ENCODE measurements around the gene TDRD12.
"Not testable (repeated sequence)": the region's sequence is repeated elsewhere in the genome, so short reads cannot be mapped to it uniquely, and the experiment has no call there.

The TDRD12 gene

GRCh38 chr19:32702010-32702409 lies 17.6 kb upstream of the TDRD12 start:
- peaks cover 23% of the 10 kb centered on the region; the same call in 1 of the 2 replicates for H3K36me3 ChIP-seq (ENCODE audit: insufficient read depth)

GRCh38 chr19:32704006-32704405 lies 15.6 kb upstream of the TDRD12 start:
- peaks cover 92% of the 10 kb centered on the region for H3K79me2 ChIP-seq (ENCODE audit: insufficient read depth, low read depth)
- H3K27ac ChIP-seq; H3K4me2 ChIP-seq; H2AFZ ChIP-seq (ENCODE audit: low read depth); H4K20me1 ChIP-seq (ENCODE audit: insufficient read depth); H3K4me3 ChIP-seq (IDR thresholded peaks at IDR 0.05; ENCODE audit: insufficient read depth, low read depth, low read length); H3K9ac ChIP-seq; H3K27me3 ChIP-seq (ENCODE audit: insufficient read depth, low read depth); H3K4me1 ChIP-seq (ENCODE audit: low read depth, poor library complexity, severe bottlenecking): not testable (repeated sequence)
- peaks cover 23% of the 10 kb centered on the region; the same call in 1 of the 2 replicates for H3K36me3 ChIP-seq (ENCODE audit: insufficient read depth)

More at GRCh38 chr19:32702010-32702409, 17.6 kb upstream of the TDRD12 start:
- H3K4me2 ChIP-seq, result no peak overlapping the region
- no peaks in the 10 kb centered on the region for H3K27me3 ChIP-seq (ENCODE audit: insufficient read depth, low read depth)
- H3K27ac ChIP-seq, result no peak overlapping the region
- H3K4me3 ChIP-seq (IDR thresholded peaks at IDR 0.05; ENCODE audit: insufficient read depth, low read depth, low read length), result no peak overlapping the region
- H2AFZ ChIP-seq (ENCODE audit: low read depth), result no peak overlapping the region
- H3K79me2 ChIP-seq (ENCODE audit: insufficient read depth, low read depth), result peaks cover 100% of the 10 kb centered on the region
- peaks cover 2% of the 10 kb centered on the region for H3K4me1 ChIP-seq (ENCODE audit: low read depth, poor library complexity, severe bottlenecking)
- peaks cover 7% of the 10 kb centered on the region; the same call in 1 of the 2 replicates for H4K20me1 ChIP-seq (ENCODE audit: insufficient read depth)
- H3K9ac ChIP-seq, result no peak overlapping the region
- TF ChIP-seq CTCF (conservative IDR thresholded peaks at IDR 0.05; ENCODE audit: low read depth, low read length), result no peak

- H3K79me2 ChIP-seq (ENCODE audit: insufficient read depth, low read depth), result peaks cover 50% of the 10 kb centered on the region; the same call in 1 of the 2 replicates
These were observed 11.1 kb upstream of the TDRD12 start for GRCh38 chr19:32708457-32708856.

GRCh38 chr19:32709032-32709431 lies 10.5 kb upstream of the TDRD12 start:
- H3K4me1 ChIP-seq (ENCODE audit: low read depth, poor library complexity, severe bottlenecking), result no peaks in the 10 kb centered on the region
- no peak overlapping the region for H3K9ac ChIP-seq
- no peak for TF ChIP-seq CTCF (conservative IDR thresholded peaks at IDR 0.05; ENCODE audit: low read depth, low read length)
- H3K79me2 ChIP-seq (ENCODE audit: insufficient read depth, low read depth), result peaks cover 45% of the 10 kb centered on the region; the same call in 1 of the 2 replicates
- H3K4me2 ChIP-seq, result no peak overlapping the region
- H4K20me1 ChIP-seq (ENCODE audit: insufficient read depth), result no peaks in the 10 kb centered on the region; the same call in 1 of the 2 replicates
- H3K4me3 ChIP-seq (IDR thresholded peaks at IDR 0.05; ENCODE audit: insufficient read depth, low read depth, low read length), result no peak overlapping the region
- H3K27me3 ChIP-seq (ENCODE audit: insufficient read depth, low read depth), result no peaks in the 10 kb centered on the region
- H3K27ac ChIP-seq, result no peak overlapping the region
- H2AFZ ChIP-seq (ENCODE audit: low read depth), result no peak overlapping the region
- peaks cover 16% of the 10 kb centered on the region; the same call in 1 of the 2 replicates for H3K36me3 ChIP-seq (ENCODE audit: insufficient read depth)

More at GRCh38 chr19:32708457-32708856, 11.1 kb upstream of the TDRD12 start:
- H3K4me3 ChIP-seq (IDR thresholded peaks at IDR 0.05; ENCODE audit: insufficient read depth, low read depth, low read length), result no peak overlapping the region
- H2AFZ ChIP-seq (ENCODE audit: low read depth), result no peak overlapping the region
- no peaks in the 10 kb centered on the region for H3K4me1 ChIP-seq (ENCODE audit: low read depth, poor library complexity, severe bottlenecking)
- no peak for TF ChIP-seq CTCF (conservative IDR thresholded peaks at IDR 0.05; ENCODE audit: low read depth, low read length)
- H3K36me3 ChIP-seq (ENCODE audit: insufficient read depth), result peaks cover 16% of the 10 kb centered on the region; the same call in 1 of the 2 replicates
- H3K27ac ChIP-seq, result no peak overlapping the region
- H3K27me3 ChIP-seq (ENCODE audit: insufficient read depth, low read depth), result no peaks in the 10 kb centered on the region
- H4K20me1 ChIP-seq (ENCODE audit: insufficient read depth), result no peaks in the 10 kb centered on the region; the same call in 1 of the 2 replicates
- H3K9ac ChIP-seq, result no peak overlapping the region
- no peak overlapping the region for H3K4me2 ChIP-seq

- Histone ChIP-seq H3K4me3 (IDR thresholded peaks at IDR 0.05; ENCODE audit: insufficient read depth, low read depth, low read length) (no peak overlapping the region), H3K36me3 (ENCODE audit: insufficient read depth) (peaks cover 14% of the 10 kb centered on the region; the same call in 1 of the 2 replicates), H2AFZ (ENCODE audit: low read depth) (no peak overlapping the region), H3K27ac (no peak overlapping the region), H3K27me3 (ENCODE audit: insufficient read depth, low read depth) (no peaks in the 10 kb centered on the region), H3K4me2 (no peak overlapping the region), H4K20me1 (ENCODE audit: insufficient read depth) (no peaks in the 10 kb centered on the region; the same call in 1 of the 2 replicates), H3K4me1 (ENCODE audit: low read depth, poor library complexity, severe bottlenecking) (no peaks in the 10 kb centered on the region), H3K9ac (no peak overlapping the region), H3K79me2 (ENCODE audit: insufficient read depth, low read depth) (peaks cover 17% of the 10 kb centered on the region; the same call in 1 of the 2 replicates)
- TF ChIP-seq CTCF (conservative IDR thresholded peaks at IDR 0.05; ENCODE audit: low read depth, low read length), result no peak
These were observed 7.8 kb upstream of the TDRD12 start for GRCh38 chr19:32711747-32712146.

GRCh38 chr19:32716203-32716602 lies 3.4 kb upstream of the TDRD12 start:
- H3K4me1 ChIP-seq (ENCODE audit: low read depth, poor library complexity, severe bottlenecking); H3K4me3 ChIP-seq (IDR thresholded peaks at IDR 0.05; ENCODE audit: insufficient read depth, low read depth, low read length); H3K27me3 ChIP-seq (ENCODE audit: insufficient read depth, low read depth); H4K20me1 ChIP-seq (ENCODE audit: insufficient read depth); H3K27ac ChIP-seq; H3K36me3 ChIP-seq (ENCODE audit: insufficient read depth); H3K79me2 ChIP-seq (ENCODE audit: insufficient read depth, low read depth); H3K9ac ChIP-seq; H2AFZ ChIP-seq (ENCODE audit: low read depth); H3K4me2 ChIP-seq: not testable (repeated sequence)
